Esophagus muscularis mucosa (tissue), 4 donors: ENCODE measurements around the gene SLC10A6.

ENCODE experiments used
- EP300 ChIP-seq: sonication (generic); formaldehyde crosslinking; IDR thresholded peaks from one replicate; pipeline ENCODE4 v1.6.1; 2017; ENCODE audit warnings: antibody characterized with exemption
- POLR2A ChIP-seq: fragments of 450-650 bp; IDR thresholded peaks from one replicate; pipeline ENCODE4 v1.6.1; 2017; ENCODE audit warnings: antibody characterized with exemption, moderate library complexity, mild to moderate bottlenecking, low read depth
- POLR2AphosphoS5 ChIP-seq, 2 donors: sonication (generic); formaldehyde crosslinking; IDR thresholded peaks; one replicate each; pipeline ENCODE4 v1.6.1; 2017; ENCODE audit warnings: antibody characterized with exemption in 2 of 2
- TF ChIP-seq, protein P1 (sequence below), 3 experiments: fragments of 200-600 bp in 2 of 3; fragments of 450-650 bp in 1 of 3; sonication (generic) in 2 of 3; IDR thresholded peaks; one replicate each; pipeline ENCODE4 v1.5.1; 2017 to 2019; ENCODE audit warnings: antibody characterized with exemption in 3 of 3, mild to moderate bottlenecking in 2 of 3, moderate library complexity in 1 of 3

DNA sequence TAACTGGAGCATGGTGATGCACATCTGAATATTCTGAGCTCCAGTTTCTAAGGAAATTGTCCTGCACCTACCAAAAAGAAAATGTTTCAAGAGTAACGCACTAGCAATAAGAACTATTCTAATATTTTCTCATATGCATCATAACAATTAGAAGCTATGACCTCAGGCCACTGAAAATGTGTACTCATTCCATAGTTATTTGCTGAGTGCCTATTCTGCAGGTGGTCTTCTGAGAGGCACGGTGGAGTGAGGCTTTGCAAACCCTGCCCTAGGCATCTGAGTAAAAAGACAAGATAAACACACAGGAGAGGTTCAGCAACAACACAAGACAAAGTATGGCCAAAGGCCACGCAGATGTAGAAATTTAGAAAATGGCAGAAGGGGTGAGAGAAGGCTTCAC is 23.7 kb downstream of the SLC10A6 start:
- TF ChIP-seq, protein P1, sequence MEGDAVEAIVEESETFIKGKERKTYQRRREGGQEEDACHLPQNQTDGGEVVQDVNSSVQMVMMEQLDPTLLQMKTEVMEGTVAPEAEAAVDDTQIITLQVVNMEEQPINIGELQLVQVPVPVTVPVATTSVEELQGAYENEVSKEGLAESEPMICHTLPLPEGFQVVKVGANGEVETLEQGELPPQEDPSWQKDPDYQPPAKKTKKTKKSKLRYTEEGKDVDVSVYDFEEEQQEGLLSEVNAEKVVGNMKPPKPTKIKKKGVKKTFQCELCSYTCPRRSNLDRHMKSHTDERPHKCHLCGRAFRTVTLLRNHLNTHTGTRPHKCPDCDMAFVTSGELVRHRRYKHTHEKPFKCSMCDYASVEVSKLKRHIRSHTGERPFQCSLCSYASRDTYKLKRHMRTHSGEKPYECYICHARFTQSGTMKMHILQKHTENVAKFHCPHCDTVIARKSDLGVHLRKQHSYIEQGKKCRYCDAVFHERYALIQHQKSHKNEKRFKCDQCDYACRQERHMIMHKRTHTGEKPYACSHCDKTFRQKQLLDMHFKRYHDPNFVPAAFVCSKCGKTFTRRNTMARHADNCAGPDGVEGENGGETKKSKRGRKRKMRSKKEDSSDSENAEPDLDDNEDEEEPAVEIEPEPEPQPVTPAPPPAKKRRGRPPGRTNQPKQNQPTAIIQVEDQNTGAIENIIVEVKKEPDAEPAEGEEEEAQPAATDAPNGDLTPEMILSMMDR (IDR thresholded peaks at IDR 0.05), result no peak
- no peak for TF ChIP-seq POLR2AphosphoS5 (IDR thresholded peaks at IDR 0.05)
- TF ChIP-seq POLR2A, result no peak
- TF ChIP-seq EP300, result no peak
